ENCODE results near the gene UBASH3A.

The UBASH3A gene

GRCh38 chr21:42438316-42439205 is 34.9 kb downstream of the UBASH3A start:
- in situ Hi-C loops (cut with HindIII; ENCODE audit: low pct_ligation_motif_present, low pct_unique_long_range_greater_than_20kb, low sequenced_read_pairs): no loop called here
- no peak for DNase-seq

GRCh38 chr21:42439284-42440186 is 35.8 kb downstream of the UBASH3A start:
- in situ Hi-C loops (cut with HindIII; ENCODE audit: low pct_ligation_motif_present, low pct_unique_long_range_greater_than_20kb, low sequenced_read_pairs): no loop called here
- no peak for DNase-seq

GRCh38 chr21:42440187-42440792 is 36.6 kb downstream of the UBASH3A start:
- in situ Hi-C loops (cut with HindIII; ENCODE audit: low pct_ligation_motif_present, low pct_unique_long_range_greater_than_20kb, low sequenced_read_pairs): no loop called here
- DNase-seq: no peak

GRCh38 chr21:42441963-42442362 is 38.3 kb downstream of the UBASH3A start:
- in situ Hi-C loops (cut with HindIII; ENCODE audit: low pct_ligation_motif_present, low pct_unique_long_range_greater_than_20kb, low sequenced_read_pairs): no loop called here

GRCh38 chr21:42443181-42443785 is 39.6 kb downstream of the UBASH3A start:
- no peak for DNase-seq
- in situ Hi-C loops (cut with HindIII; ENCODE audit: low pct_ligation_motif_present, low pct_unique_long_range_greater_than_20kb, low sequenced_read_pairs): no loop called here

More at GRCh38 chr21:42441963-42442362, 38.3 kb downstream of the UBASH3A start:
- no peak for DNase-seq

GRCh38 chr21:42443876-42444744 is 40.4 kb downstream of the UBASH3A start:
- in situ Hi-C loops (cut with HindIII; ENCODE audit: low pct_ligation_motif_present, low pct_unique_long_range_greater_than_20kb, low sequenced_read_pairs): no loop called here

GRCh38 chr21:42444745-42445059 is 41.0 kb downstream of the UBASH3A start:
- in situ Hi-C loops (cut with HindIII; ENCODE audit: low pct_ligation_motif_present, low pct_unique_long_range_greater_than_20kb, low sequenced_read_pairs): no loop called here

More at GRCh38 chr21:42443876-42444744, 40.4 kb downstream of the UBASH3A start:
- DNase-seq: no peak

GRCh38 chr21:42445311-42445710 is 41.6 kb downstream of the UBASH3A start:
- DNase-seq: no peak
- in situ Hi-C loops (cut with HindIII; ENCODE audit: low pct_ligation_motif_present, low pct_unique_long_range_greater_than_20kb, low sequenced_read_pairs): no loop called here

More at GRCh38 chr21:42444745-42445059, 41.0 kb downstream of the UBASH3A start:
- no peak for DNase-seq

- in situ Hi-C loops (cut with HindIII; ENCODE audit: low pct_ligation_motif_present, low pct_unique_long_range_greater_than_20kb, low sequenced_read_pairs): no loop called here
- no peak for DNase-seq
Observed at GRCh38 chr21:42446531-42446930, 42.8 kb downstream of the UBASH3A start.

GRCh38 chr21:42447182-42447581 is 43.5 kb downstream of the UBASH3A start:
- no peak for DNase-seq
- in situ Hi-C loops (cut with HindIII; ENCODE audit: low pct_ligation_motif_present, low pct_unique_long_range_greater_than_20kb, low sequenced_read_pairs): no loop called here

GRCh38 chr21:42447732-42448131 is 44.0 kb downstream of the UBASH3A start:
- in situ Hi-C loops (cut with HindIII; ENCODE audit: low pct_ligation_motif_present, low pct_unique_long_range_greater_than_20kb, low sequenced_read_pairs): no loop called here
- no peak for DNase-seq

GRCh38 chr21:42448686-42449085 is 45.0 kb downstream of the UBASH3A start:
- in situ Hi-C loops (cut with HindIII; ENCODE audit: low pct_ligation_motif_present, low pct_unique_long_range_greater_than_20kb, low sequenced_read_pairs): no loop called here
- no peak for DNase-seq

GRCh38 chr21:42451941-42452340 is 48.2 kb downstream of the UBASH3A start:
- no peak for DNase-seq
- in situ Hi-C loops (cut with HindIII; ENCODE audit: low pct_ligation_motif_present, low pct_unique_long_range_greater_than_20kb, low sequenced_read_pairs): no loop called here

- no peak for DNase-seq
- in situ Hi-C loops (cut with HindIII; ENCODE audit: low pct_ligation_motif_present, low pct_unique_long_range_greater_than_20kb, low sequenced_read_pairs): no loop called here
Observed at GRCh38 chr21:42452401-42453223, 48.9 kb downstream of the UBASH3A start.

GRCh38 chr21:42453224-42453985 is 49.7 kb downstream of the UBASH3A start:
- in situ Hi-C loops (cut with HindIII; ENCODE audit: low pct_ligation_motif_present, low pct_unique_long_range_greater_than_20kb, low sequenced_read_pairs): no loop called here
- DNase-seq: no peak

- in situ Hi-C loops (cut with HindIII; ENCODE audit: low pct_ligation_motif_present, low pct_unique_long_range_greater_than_20kb, low sequenced_read_pairs): no loop called here
- no peak for DNase-seq
Observed at GRCh38 chr21:42453986-42454570, 50.4 kb downstream of the UBASH3A start.
